COR-L47 (cell line): Measurements from ENCODE around the gene ZSWIM1.

Experiments
- DNase-seq: peaks from one replicate; lab custom pipeline; 2025; lab: John Stamatoyannopoulos, UW

The ZSWIM1 gene

DNA sequence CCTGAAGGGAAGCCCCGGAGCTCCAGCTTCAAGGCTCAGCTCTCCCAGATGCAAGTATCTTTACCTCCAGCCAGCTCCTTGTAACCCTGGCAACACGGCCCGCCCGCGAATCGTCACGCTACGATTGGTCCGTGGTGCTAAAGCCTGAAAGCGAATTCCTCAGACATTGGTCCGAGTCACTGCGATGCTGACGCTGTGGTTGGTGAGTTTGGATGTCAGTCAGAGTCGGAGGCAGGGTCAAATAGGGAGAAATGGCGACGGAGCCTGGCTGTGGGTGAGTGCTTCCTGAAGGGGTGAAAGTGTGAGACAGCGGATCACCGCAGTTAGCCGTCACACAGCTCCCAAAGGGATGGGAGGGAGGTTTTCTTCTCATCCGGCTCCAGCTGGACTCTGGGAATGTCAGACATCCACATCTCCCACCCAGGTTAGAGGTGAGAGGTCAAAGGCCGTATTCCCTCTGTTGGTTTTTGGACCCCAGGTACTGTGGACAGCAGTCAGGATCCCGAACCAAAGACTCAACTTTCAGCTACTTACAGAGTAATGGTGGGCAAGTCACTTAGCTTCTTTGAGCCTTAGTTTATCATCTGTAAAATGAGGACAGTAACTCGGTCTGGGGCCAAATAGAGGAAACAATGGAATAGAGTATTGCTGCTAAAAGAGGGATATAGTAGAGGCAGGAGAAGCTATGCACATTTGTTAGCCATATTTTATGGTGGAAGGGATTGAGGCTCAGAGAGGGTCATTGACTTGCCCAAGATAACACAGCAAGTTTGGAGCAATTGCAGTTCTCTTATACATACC lies at the start of gene ZSWIM1:
Gene ZSWIM1, plus strand, starts transcription at position 240 of the 801 bp plus-strand sequence. CDS start 1,366 bp downstream, outside the sequence.
- DNase-seq, result peak; percentile 98

- DNase-seq, result no peak
Measured at GRCh38 chr20:45832619-45833018, 48.4 kb upstream of the ZSWIM1 start.

GRCh38 chr20:45833030-45833882 lies 47.8 kb upstream of the ZSWIM1 start, which contains the start of gene SNX21:
TSS of gene SNX21 (plus strand) at chr20:45833799. CDS start at chr20:45833920, 121 bp downstream.
- DNase-seq, result no peak

GRCh38 chr20:45833883-45834796 lies 46.9 kb upstream of the ZSWIM1 start:
- DNase-seq, result no peak

DNA sequence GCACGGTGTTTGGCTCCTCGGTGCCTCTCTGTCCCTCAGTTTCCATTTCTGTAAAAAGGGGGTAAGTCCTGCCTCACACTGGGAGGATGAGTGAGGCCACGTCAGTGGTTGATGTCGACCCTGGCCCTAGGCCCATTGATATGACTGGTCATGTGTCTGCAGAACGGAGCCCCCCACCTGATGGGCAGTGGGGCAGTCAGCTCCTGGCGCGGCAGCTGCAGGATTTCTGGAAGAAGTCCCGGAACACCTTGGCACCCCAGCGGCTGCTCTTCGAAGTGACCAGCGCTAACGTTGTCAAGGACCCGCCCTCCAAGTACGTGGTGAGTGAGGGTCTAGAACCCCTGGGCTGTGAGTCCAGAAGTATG lies 46.2 kb upstream of the ZSWIM1 start:
- DNase-seq, result no peak

DNA sequence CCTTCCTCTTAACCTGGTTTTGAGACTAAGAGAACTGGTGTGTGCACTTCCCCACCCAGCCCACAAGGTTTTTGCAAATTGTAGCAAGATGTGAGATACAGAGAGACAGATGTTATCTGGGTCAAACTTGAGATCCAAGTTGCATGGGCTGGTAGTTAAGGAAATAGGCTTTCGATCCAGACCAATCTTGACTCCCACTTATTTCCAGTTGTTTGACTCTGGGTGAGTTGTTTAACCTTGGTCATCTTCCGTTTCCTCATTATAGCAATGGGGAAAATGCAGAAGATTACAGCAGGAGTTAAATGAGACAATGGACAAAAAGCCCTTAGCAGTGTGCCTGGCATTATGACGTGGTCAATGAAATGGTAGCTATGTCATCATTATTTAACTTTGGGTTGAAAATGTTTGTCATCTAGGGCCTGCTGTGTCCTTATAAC lies 45.7 kb upstream of the ZSWIM1 start:
- DNase-seq, result no peak

DNA sequence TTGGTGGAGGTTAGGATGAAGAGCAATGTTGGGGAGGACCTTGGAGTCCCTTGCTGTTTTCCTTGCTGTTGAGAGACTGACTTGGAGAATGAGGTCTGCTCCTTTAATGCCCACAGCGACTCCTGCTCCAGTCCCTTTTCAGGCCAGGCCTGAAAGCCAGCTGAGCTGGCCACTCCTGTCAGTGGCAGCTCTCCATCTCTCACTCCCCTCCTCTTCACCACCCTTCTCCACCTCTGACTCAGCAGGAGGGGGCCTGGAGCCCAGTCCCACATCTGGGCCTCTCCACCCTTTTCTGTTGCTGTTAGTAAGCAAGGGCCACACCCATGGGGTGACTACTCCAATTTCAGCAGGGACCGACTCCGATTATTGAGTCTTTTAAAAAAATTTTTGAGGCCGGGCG lies 45.2 kb upstream of the ZSWIM1 start:
- DNase-seq, result no peak

DNA sequence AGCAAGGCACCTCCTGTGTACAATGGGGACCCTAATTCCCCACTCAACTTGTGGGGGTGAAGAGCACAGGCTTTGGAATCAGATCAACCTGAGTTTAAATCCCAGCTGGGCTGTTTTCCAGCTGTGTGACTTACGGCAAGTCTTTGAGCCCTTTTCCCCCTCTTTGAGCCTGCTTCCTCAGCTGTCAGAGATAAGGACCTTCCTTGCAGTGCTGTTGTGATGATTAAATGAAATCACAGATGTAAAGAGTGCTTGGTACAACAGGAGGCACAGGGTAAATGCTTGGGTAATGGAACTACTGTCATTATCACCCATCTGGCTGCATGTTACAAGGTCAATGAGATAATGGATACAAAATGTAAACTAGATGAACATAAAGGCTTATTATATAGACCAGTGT lies 44.2 kb upstream of the ZSWIM1 start:
- no peak for DNase-seq

DNA sequence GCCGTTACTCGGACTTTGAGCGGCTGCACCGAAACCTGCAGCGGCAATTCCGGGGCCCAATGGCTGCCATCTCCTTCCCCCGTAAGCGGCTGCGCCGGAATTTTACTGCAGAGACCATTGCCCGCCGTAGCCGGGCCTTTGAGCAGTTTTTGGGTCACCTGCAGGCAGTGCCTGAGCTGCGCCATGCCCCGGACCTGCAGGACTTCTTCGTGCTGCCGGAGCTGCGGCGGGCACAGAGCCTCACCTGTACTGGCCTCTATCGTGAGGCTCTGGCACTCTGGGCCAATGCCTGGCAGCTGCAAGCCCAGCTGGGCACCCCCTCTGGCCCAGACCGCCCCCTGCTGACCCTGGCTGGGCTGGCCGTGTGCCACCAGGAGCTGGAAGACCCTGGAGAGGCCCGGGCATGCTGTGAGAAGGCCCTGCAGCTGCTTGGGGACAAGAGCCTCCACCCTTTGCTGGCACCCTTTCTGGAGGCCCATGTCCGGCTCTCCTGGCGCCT lies 40.3 kb upstream of the ZSWIM1 start:
- DNase-seq, result no peak

GRCh38 chr20:45841407-45842129 lies 39.5 kb upstream of the ZSWIM1 start:
- no peak for DNase-seq

DNA sequence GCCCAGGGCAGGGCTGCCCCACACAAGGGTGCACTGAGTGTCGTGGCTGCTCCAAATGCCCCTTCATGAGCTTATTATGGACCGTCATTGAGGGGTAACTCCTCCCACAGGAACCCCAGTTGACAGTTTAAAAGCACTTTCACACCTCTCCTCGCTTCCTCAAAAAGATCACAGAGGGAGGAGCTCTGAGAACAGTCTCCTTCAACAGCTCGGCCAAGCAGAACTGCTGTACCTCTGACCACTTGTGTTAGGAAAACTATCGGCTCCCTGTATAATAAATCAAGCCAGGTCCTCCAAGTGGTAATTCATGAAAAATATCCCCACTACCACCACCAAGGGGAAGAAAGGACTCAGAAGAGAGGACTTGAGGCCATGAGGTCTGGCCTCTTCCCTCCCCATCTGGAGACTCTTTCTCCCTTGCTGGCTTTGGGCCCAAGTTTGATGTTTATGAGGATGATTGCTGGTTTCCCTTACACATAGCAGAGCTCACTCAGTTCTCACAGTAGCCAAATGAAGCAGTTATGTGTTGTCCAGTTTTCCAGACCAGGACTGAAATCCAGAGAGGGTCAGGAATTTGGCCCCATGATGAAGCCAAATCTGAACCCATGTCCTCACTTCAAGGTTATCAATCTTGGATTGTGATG lies 38.7 kb upstream of the ZSWIM1 start:
- DNase-seq, result no peak

GRCh38 chr20:45843506-45843905 lies 37.5 kb upstream of the ZSWIM1 start:
- DNase-seq, result no peak

- no peak for DNase-seq
Measured at GRCh38 chr20:45845452-45845851, 35.6 kb upstream of the ZSWIM1 start.

DNA sequence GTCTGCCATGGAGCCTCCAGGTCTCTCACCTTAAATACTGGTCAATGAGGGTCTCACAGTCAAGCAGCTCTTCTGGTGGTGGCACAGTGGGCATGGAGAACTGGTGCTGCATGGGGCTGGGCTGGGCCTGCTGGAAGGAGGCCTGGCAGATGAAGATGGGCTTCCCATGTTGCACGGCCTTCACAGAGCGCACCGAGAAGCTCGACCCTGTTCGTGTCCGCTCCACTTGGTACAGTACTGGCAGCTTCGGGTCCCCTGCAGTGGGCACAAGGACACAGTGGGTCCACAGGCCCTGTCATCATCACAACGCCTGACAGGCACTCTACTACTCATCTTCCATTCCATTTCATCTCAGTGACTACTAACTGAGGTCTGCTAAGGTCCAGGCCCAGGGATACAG lies 32.6 kb upstream of the ZSWIM1 start:
- DNase-seq, result no peak

DNA sequence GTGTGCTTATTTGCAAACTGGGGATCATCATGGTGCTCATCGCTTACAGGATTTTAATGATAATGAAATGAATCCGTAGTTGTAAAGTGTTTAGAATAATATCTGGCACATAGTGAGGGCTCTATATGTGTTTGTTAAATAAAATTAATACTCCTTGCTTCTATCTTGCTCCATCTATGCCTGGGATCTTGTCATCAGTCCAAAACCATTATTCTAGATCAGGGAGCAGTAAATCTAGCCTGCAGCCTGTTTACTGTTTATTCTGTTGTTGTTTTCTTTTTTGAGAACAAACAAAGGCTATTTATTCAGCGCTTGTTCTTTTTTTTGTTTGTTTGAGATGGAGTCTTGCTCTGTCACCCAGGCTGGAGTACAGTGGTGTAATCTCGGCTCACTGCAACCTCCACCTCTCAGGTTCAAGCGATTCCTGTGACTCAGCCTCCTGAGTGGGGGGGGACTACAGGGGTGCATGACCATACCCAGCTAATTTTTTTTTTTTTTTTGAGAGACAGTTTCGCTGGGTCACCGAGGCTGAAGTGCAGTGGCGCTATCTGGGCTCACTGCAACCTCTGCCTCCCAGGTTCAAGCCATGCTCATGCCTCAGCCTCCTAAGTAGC lies 32.0 kb upstream of the ZSWIM1 start:
- DNase-seq, result no peak

- DNase-seq, result no peak
Measured at GRCh38 chr20:45850238-45850637, 30.8 kb upstream of the ZSWIM1 start.

DNA sequence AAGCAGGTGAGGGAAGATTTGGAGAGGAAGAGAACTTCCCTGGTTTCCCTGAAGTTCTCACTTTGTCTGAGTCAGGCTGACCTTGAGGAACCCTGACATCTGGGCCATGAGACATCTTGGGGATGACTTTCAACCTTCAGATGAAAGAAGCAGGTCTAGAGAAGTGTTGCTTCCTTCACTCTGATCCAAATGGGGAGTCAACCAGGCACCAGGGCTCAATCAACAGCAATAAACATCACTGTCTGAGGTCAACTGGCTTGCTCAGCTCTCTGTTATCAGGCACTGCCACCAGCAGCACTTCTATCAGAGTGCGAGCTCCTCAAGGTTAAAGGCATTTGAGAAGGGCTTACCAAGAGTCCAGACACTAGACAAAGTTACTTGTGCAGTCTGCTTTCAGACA lies 30.1 kb upstream of the ZSWIM1 start:
- no peak for DNase-seq

GRCh38 chr20:45851501-45851900 lies 29.5 kb upstream of the ZSWIM1 start:
- no peak for DNase-seq

DNA sequence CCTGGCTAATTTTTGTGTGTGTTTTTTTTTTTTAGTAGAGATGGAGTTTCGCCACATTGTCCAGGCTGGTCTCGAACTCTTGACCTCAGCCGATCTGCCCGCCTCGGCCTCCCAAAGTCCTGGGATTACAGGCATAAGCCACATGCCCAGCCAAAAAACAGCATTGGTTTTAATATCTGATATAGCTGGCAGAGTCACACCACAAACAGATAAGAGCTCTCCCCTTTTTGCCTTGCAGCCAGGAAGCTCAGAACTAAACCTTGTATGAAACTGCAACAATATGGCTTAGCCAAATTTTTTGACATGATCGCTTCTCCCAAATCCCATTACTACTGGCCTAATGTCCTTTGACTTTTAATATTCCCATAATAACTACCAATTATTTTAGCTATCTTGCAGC lies 28.7 kb upstream of the ZSWIM1 start:
- no peak for DNase-seq

- no peak for DNase-seq
Measured at GRCh38 chr20:45853484-45853883, 27.5 kb upstream of the ZSWIM1 start.
